PC-9 (cell line): ENCODE results near the gene GNB3. TPM values are rescaled to one million over a fixed set of nuclear protein-coding genes. Genes with fewer than 3 reads are reported as not detected.

Experiments
- Bru-seq: library from RNA; stranded (reverse); fragments of 400-500 nt; gene quantifications from one replicate; lab custom pipeline; 2021; lab: Mats Ljungman, UMichigan
- BruChase-seq, 2 experiments: library from RNA; stranded (reverse); fragments of 400-500 nt; gene quantifications; one replicate each; lab custom pipeline; 2021; lab: Mats Ljungman, UMichigan
- BruUV-seq: library from RNA; stranded (reverse); fragments of 400-500 nt; replicated peaks from 2 replicates; lab custom pipeline; 2021; lab: Mats Ljungman, UMichigan
- CTCF ChIA-PET: fragments of 300-600 bp; sonication (Branson Sonifier 250); formaldehyde crosslinking; loops from one replicate; lab custom pipeline; 2022; ENCODE audit warnings: antibody characterized with exemption; lab: Charles Lee
- POLR2A ChIA-PET: fragments of 300-600 bp; sonication (Branson Sonifier 250); formaldehyde crosslinking; loops from one replicate; lab custom pipeline; 2022; ENCODE audit warnings: antibody characterized with exemption; ENCODE audit not compliant: unreplicated experiment; lab: Charles Lee
- DNase-seq, 2 experiments: peaks; one replicate each; pipeline versions ENCODE4 v3.0.0 to v3.0.0-alpha.2; 2015 to 2022; ENCODE audit warnings: mixed read lengths in 1 of 2
- H2AFZ ChIP-seq: fragments of 200-600 bp; sonication (generic); 2 replicates; pipeline ENCODE4 v1.8.1; 2017; ENCODE audit warnings: antibody characterized with exemption
- H3F3A ChIP-seq: fragments of 200-600 bp; sonication (generic); 2 replicates; pipeline ENCODE4 v1.8.1; 2017; ENCODE audit warnings: antibody characterized with exemption, mild to moderate bottlenecking, low read depth; ENCODE audit not compliant: insufficient read depth
- H3K27ac ChIP-seq: fragments of 200-600 bp; sonication (generic); 2 replicates; pipeline ENCODE4 v1.6.1; 2016; ENCODE audit warnings: mixed run types
- H3K27me3 ChIP-seq: fragments of 200-600 bp; sonication (generic); 2 replicates; pipeline ENCODE4 v1.6.1; 2016; ENCODE audit warnings: low read depth, mixed run types; ENCODE audit not compliant: insufficient read depth
- H3K36me3 ChIP-seq: fragments of 200-600 bp; sonication (generic); 2 replicates; pipeline ENCODE4 v1.6.1; 2016; ENCODE audit warnings: low read depth, mixed run types
- H3K4me1 ChIP-seq: fragments of 200-600 bp; sonication (generic); replicated peaks from 2 replicates; pipeline ENCODE4 v1.6.1; 2016; ENCODE audit warnings: mixed run types; ENCODE audit not compliant: insufficient read depth
- H3K4me2 ChIP-seq: fragments of 200-600 bp; sonication (generic); 2 replicates; pipeline ENCODE4 v1.6.1; 2017; ENCODE audit warnings: mixed run types
- H3K4me3 ChIP-seq: fragments of 200-600 bp; sonication (generic); 2 replicates; pipeline ENCODE4 v1.6.1; 2016; ENCODE audit warnings: mixed run types
- H3K79me2 ChIP-seq: fragments of 200-600 bp; sonication (generic); 2 replicates; pipeline ENCODE4 v1.6.1; 2017; ENCODE audit warnings: low read depth, mixed run types
- H3K9me2 ChIP-seq: fragments of 200-600 bp; sonication (generic); 2 replicates; pipeline ENCODE4 v1.8.1; 2017; ENCODE audit warnings: mild to moderate bottlenecking; ENCODE audit not compliant: insufficient read depth
- H3K9me3 ChIP-seq: fragments of 200-600 bp; sonication (generic); 2 replicates; pipeline ENCODE4 v1.8.1; 2016; ENCODE audit warnings: low read depth; ENCODE audit not compliant: insufficient read depth
- H4K20me1 ChIP-seq: fragments of 200-600 bp; sonication (generic); 2 replicates; pipeline ENCODE4 v1.8.1; 2017; ENCODE audit not compliant: insufficient read depth
- CTCF ChIP-seq: fragments of 200-600 bp; sonication (generic); conservative IDR thresholded peaks from 2 replicates; pipeline ENCODE4 v1.6.1; 2017; ENCODE audit warnings: mixed run types, antibody characterized with exemption, mild to moderate bottlenecking, moderate library complexity
- EZH2 ChIP-seq: fragments of 200-600 bp; sonication (generic); IDR thresholded peaks from 2 replicates; pipeline ENCODE4 v1.8.0; 2017; ENCODE audit warnings: antibody characterized with exemption, low read depth
- intact Hi-C: fragments of 100-400 bp; cut with micrococcal nuclease; formaldehyde crosslinking; loops from one replicate; pipeline ENCODE4 v1.10.0; 2022; ENCODE audit not compliant: unreplicated experiment
- long read RNA-seq: library from polyadenylated mRNA; stranded (forward); transcript quantifications from one replicate; pipeline ENCODE4 v2.0.0, GENCODE V29; 2022
- total RNA-seq: library from RNA; stranded (reverse); gene quantifications from 2 replicates; pipeline ENCODE4 v1.2.3, GENCODE V29; 2021

The GNB3 gene
- total RNA-seq (not detected in 2 replicates), Bru-seq, nascent RNA (percentile 5 among the genes with signal in this experiment), BruChase-seq, experiment 1, labeled RNA remaining after a 2-hour chase (percentile 8 among the genes with signal in this experiment), BruChase-seq, experiment 2, labeled RNA remaining after a 6-hour chase (percentile 9 among the genes with signal in this experiment)
- long read RNA-seq, result 0 reads

DNA sequence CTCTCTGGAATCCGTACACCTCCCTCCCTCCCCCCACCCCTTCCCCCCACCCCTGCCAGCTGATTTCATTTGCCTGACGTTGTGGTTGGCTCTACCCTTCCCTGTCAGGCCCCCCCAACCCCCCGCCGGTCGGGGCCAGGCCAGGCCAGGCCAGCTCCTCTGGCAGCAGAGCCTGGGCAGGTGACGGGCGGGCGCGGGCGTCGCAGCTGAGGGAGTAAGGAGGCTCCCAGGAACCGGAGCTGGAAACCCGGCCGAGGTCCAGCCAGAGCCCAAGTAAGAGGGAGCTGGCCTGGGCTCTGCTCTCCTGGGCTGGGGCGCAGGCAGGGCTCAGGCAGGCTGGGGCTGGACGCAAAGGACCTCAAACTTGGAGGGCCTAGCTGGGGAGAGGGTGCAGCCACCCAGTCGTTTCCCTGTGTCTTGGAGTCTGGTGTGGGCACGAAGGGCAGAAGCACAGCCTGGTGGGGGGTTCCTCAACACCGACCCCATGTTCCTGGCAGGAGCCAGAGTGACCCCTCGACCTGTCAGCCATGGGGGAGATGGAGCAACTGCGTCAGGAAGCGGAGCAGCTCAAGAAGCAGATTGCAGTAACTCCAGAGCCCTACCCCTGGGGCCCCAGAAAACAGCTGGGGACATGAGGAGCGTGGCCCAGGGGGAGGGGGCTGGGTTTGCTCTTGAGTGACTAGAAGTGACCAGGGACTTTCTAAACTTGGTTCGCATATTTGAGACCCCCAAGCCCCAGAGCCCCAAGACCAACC is at the start of gene GNB3:
Gene GNB3 (plus strand): TSS at position 165 of the 755 bp plus-strand sequence. CDS start 363 bp downstream, at position 528.
- Histone ChIP-seq H3K27me3 (no peaks in the 10 kb centered on the region; the same call in 1 of the 2 replicates), H3K27ac (no peak within 1 kb of the TSS), H4K20me1 (no peaks in the 10 kb centered on the region), H3K4me3 (no peak within 1 kb of the TSS), H3K36me3 (no peaks in the 10 kb centered on the region), H3K79me2 (no peaks in the 10 kb centered on the region), H2AFZ (no peak within 1 kb of the TSS), H3K4me1 (no peaks in the 10 kb centered on the region), H3K9me2 (no peaks in the 10 kb centered on the region), H3K9me3 (no peaks in the 10 kb centered on the region), H3F3A (peaks cover 4% of the 10 kb centered on the region; the same call in 1 of the 2 replicates), H3K4me2 (no peak within 1 kb of the TSS)
- no TSS peak for BruUV-seq
- TF ChIP-seq EZH2 (no peak), CTCF (no peak)
- POLR2A ChIA-PET, result no interaction called here
- no peak for DNase-seq
- intact Hi-C loops, result no loop called here
- CTCF ChIA-PET, result no interaction called here

GRCh38 chr12:6791931-6792520 is 48.7 kb upstream of the GNB3 start:
- Histone ChIP-seq H2AFZ (no peak overlapping the region), H3K27me3 (peaks cover 52% of the 10 kb centered on the region)
- CTCF ChIA-PET, result no interaction called here

More at GRCh38 chr12:6791931-6792520, 48.7 kb upstream of the GNB3 start:
- H3K27ac ChIP-seq, result no peak overlapping the region
- no peaks in the 10 kb centered on the region for H4K20me1 ChIP-seq
- H3F3A ChIP-seq, result 0 out of 2 replicates have a peak, but pooled peaks cover 2% of the 10 kb centered on the region
- H3K4me1 ChIP-seq, result no peaks in the 10 kb centered on the region
- no peak overlapping the region for H3K4me3 ChIP-seq
- BruUV-seq, result no TSS peak
- intact Hi-C loops, result no loop called here
- H3K36me3 ChIP-seq, result no peaks in the 10 kb centered on the region
- H3K9me3 ChIP-seq, result no peaks in the 10 kb centered on the region
- no peaks in the 10 kb centered on the region for H3K79me2 ChIP-seq
- H3K9me2 ChIP-seq, result no peaks in the 10 kb centered on the region
- no peak for TF ChIP-seq CTCF
- TF ChIP-seq EZH2, result no peak
- no peak overlapping the region for H3K4me2 ChIP-seq
- POLR2A ChIA-PET, result interaction anchor here (0.7 to 0.8 kb wide), 2 partner anchors 355 to 545 kb away, joined by 3 to 8 read pairs; no protein-coding TSS in a partner anchor
- DNase-seq, result no peak
